ENCODE measurements around the gene IFNGR1. TPM values are rescaled to one million over a fixed set of nuclear protein-coding genes. Genes with fewer than 3 reads are reported as not detected.

The IFNGR1 gene
- total and polyA plus RNA-seq, 4 donors: 46.1 to 82.8 (median 62.0) TPM

- 21% methylated on average over 3 of the region's 3 CpGs for WGBS, 2 donors
- no peaks in the 10 kb centered on the region for H3K27me3 ChIP-seq (ENCODE audit: control insufficient read depth in 1 of 2, insufficient read depth in 2 of 2, low read length in 1 of 2)
- intact Hi-C loops (cut with DNase I): no loop called here
- H3K4me1 ChIP-seq (ENCODE audit: control insufficient read depth in 1 of 2, insufficient read depth in 2 of 2, low read length in 2 of 2): peaks cover 4% of the 10 kb centered on the region in 2 donors
- no peaks in the 10 kb centered on the region for H3K36me3 ChIP-seq (ENCODE audit: control insufficient read depth in 1 of 2, insufficient read depth in 2 of 2, low read length in 1 of 2)
- DNase-seq: no peak
- H3K4me3 ChIP-seq (ENCODE audit: low read length in 2 of 2): no peak overlapping the region
- no peak overlapping the region for H3K27ac ChIP-seq (ENCODE audit: low read depth in 1 of 2, low read length in 2 of 2)
- ATAC-seq (ENCODE audit: low FRiP score): no peak
- no peaks in the 10 kb centered on the region for H3K9me3 ChIP-seq (ENCODE audit: control insufficient read depth, low read length)
These were observed 22.4 kb upstream of the IFNGR1 start for GRCh38 chr6:137241481-137242038.

- WGBS, 2 donors: 24 to 35% methylated on average over 1 of the region's 1 CpG
- H3K4me1 ChIP-seq (ENCODE audit: control insufficient read depth in 1 of 2, insufficient read depth in 2 of 2, low read length in 2 of 2): peaks cover 4% of the 10 kb centered on the region in 2 donors
- DNase-seq (peak in 1 of 2 donors; percentile 79), ATAC-seq (ENCODE audit: low FRiP score) (peak; percentile 65)
- H3K9me3 ChIP-seq (ENCODE audit: control insufficient read depth, low read length): no peaks in the 10 kb centered on the region
- intact Hi-C loops (cut with DNase I): no loop called here
- H3K27me3 ChIP-seq (ENCODE audit: control insufficient read depth in 1 of 2, insufficient read depth in 2 of 2, low read length in 1 of 2): no peaks in the 10 kb centered on the region
- no peak overlapping the region for H3K27ac ChIP-seq (ENCODE audit: low read depth in 1 of 2, low read length in 2 of 2)
- no peaks in the 10 kb centered on the region for H3K36me3 ChIP-seq (ENCODE audit: control insufficient read depth in 1 of 2, insufficient read depth in 2 of 2, low read length in 1 of 2)
- no peak overlapping the region for H3K4me3 ChIP-seq (ENCODE audit: low read length in 2 of 2)
These were observed 21.0 kb upstream of the IFNGR1 start for GRCh38 chr6:137240168-137240567.

DNA sequence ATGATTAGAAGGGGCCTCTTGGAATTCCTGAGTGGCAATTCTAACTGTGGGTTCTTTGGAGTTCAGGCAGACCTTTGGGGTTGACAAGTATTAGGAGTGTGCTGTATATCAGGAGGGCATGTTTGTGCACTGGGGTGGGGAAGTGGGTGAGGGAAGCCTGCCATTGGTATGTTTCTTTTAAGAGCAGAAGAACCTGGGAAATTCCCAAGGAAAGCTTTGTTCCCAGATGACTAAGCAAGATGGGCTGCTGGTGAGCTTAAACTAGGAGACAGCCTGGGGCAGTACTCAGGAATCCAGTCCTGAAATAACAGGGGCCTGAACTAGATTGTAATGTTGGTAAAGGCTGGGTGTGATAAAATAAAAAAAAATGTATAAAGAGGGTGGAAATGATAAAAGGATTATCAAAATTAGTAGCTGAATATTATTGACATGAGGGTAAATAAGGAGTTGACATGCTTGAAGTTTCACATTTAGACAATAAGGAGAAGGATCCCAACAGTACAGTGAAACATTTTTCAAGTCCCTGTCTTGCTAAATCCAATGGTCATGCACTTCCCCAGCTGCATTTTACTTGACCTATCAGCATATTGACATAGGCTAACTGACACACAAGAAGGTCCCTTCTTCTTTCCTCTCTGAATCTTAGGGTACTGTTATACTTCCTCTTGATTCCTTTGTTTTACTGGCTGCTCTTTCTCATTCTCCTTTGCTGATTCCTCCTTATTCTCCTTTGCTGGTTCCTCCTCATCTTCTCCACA, 18.4 kb upstream of the IFNGR1 start:
- Histone ChIP-seq H3K4me1 (ENCODE audit: control insufficient read depth in 1 of 2, insufficient read depth in 2 of 2, low read length in 2 of 2) (peaks cover 4 to 7% of the 10 kb centered on the region in 2 donors), H3K4me3 (ENCODE audit: low read length in 2 of 2) (no peak overlapping the region), H3K27ac (ENCODE audit: low read depth in 1 of 2, low read length in 2 of 2) (peak overlapping the region in 1 of 2 donors; percentile 80), H3K27me3 (ENCODE audit: control insufficient read depth in 1 of 2, insufficient read depth in 2 of 2, low read length in 1 of 2) (no peaks in the 10 kb centered on the region), H3K36me3 (ENCODE audit: control insufficient read depth in 1 of 2, insufficient read depth in 2 of 2, low read length in 1 of 2) (no peaks in the 10 kb centered on the region), H3K9me3 (ENCODE audit: control insufficient read depth, low read length) (no peaks in the 10 kb centered on the region)
- no peak for ATAC-seq (ENCODE audit: low FRiP score)
- intact Hi-C loops (cut with DNase I): no loop called here
- DNase-seq: no peak

DNA sequence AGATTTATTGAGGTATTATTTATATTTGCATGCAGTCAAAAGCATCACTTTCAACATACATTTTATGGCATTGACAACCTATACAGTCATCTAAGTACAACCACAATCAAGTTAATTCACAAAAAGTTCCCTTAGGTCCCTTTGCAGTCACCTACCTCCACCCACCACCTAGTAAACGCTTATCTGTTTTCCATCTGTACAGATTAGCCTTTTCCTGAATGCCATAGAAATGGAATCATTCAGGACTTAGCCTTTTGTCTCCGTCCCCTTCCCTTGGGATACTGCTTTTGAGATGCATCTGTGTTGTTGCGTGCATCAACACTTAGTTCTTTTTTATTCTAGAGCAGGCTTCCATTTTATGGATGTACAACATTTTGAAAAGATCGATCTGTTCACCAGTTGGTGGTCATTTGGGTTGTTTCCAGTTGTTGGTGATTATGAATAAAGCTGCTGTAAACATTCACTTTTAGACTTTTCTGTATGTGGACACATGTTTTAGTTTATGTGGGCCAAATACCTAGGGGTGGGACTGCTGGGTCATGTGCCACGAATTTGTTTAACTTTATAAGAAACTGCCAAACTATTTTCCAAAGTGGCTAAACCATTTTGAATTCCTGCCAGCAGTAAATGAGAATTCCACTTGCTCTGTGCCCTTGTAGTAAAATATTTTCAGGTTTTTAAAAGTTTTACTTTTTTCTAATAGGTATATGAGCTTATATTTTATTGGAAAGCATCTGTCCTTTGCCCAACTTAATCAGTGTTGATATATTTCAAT, 17.6 kb upstream of the IFNGR1 start:
- Histone ChIP-seq H3K9me3 (ENCODE audit: control insufficient read depth, low read length) (no peaks in the 10 kb centered on the region), H3K27ac (ENCODE audit: low read depth in 1 of 2, low read length in 2 of 2) (no peak overlapping the region), H3K27me3 (ENCODE audit: control insufficient read depth in 1 of 2, insufficient read depth in 2 of 2, low read length in 1 of 2) (no peaks in the 10 kb centered on the region), H3K4me1 (ENCODE audit: control insufficient read depth in 1 of 2, insufficient read depth in 2 of 2, low read length in 2 of 2) (peaks cover 4 to 7% of the 10 kb centered on the region in 2 donors), H3K4me3 (ENCODE audit: low read length in 2 of 2) (no peak overlapping the region), H3K36me3 (ENCODE audit: control insufficient read depth in 1 of 2, insufficient read depth in 2 of 2, low read length in 1 of 2) (no peaks in the 10 kb centered on the region)
- DNase-seq (no peak), ATAC-seq (ENCODE audit: low FRiP score) (no peak)
- WGBS, 2 donors: 50 to 53% methylated on average over 5 of the region's 5 CpGs
- intact Hi-C loops (cut with DNase I): no loop called here

DNA sequence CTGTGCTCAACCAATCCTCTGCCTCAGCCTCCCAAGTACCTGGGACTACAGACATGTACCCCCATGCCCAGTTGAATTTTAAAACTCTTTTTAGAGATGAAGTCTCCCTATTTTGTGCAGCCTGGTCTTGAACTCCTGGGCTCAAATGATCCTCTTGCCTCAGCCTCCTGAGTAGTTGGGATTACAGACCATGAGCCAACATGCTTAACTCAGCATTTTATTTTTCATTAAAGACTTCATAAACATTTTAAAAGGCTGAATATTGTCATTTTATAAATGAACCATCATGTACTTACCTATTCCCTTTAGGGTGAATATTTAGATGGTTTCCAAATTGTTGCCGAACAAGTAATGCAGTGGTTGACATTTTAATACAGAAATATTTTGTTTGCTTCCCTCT, 16.5 kb upstream of the IFNGR1 start:
- Histone ChIP-seq H3K4me3 (ENCODE audit: low read length in 2 of 2) (no peak overlapping the region), H3K36me3 (ENCODE audit: control insufficient read depth in 1 of 2, insufficient read depth in 2 of 2, low read length in 1 of 2) (no peaks in the 10 kb centered on the region), H3K9me3 (ENCODE audit: control insufficient read depth, low read length) (no peaks in the 10 kb centered on the region), H3K27ac (ENCODE audit: low read depth in 1 of 2, low read length in 2 of 2) (no peak overlapping the region), H3K27me3 (ENCODE audit: control insufficient read depth in 1 of 2, insufficient read depth in 2 of 2, low read length in 1 of 2) (no peaks in the 10 kb centered on the region), H3K4me1 (ENCODE audit: control insufficient read depth in 1 of 2, insufficient read depth in 2 of 2, low read length in 2 of 2) (peaks cover 0 to 7% of the 10 kb centered on the region in 2 donors)
- WGBS, 2 donors: 97 to 99% methylated on average over 1 of the region's 1 CpG
- ATAC-seq (ENCODE audit: low FRiP score): no peak
- no peak for DNase-seq
- intact Hi-C loops (cut with DNase I): no loop called here

GRCh38 chr6:137233911-137234863, 15.0 kb upstream of the IFNGR1 start:
- no peaks in the 10 kb centered on the region for H3K9me3 ChIP-seq (ENCODE audit: control insufficient read depth, low read length)
- H3K4me3 ChIP-seq (ENCODE audit: low read length in 2 of 2): no peak overlapping the region
- 41 to 44% methylated on average over 7 of the region's 7 CpGs for WGBS, 2 donors
- H3K27ac ChIP-seq (ENCODE audit: low read depth in 1 of 2, low read length in 2 of 2): no peak overlapping the region
- peaks cover 0 to 7% of the 10 kb centered on the region in 2 donors for H3K4me1 ChIP-seq (ENCODE audit: control insufficient read depth in 1 of 2, insufficient read depth in 2 of 2, low read length in 2 of 2)
- no peaks in the 10 kb centered on the region for H3K36me3 ChIP-seq (ENCODE audit: control insufficient read depth in 1 of 2, insufficient read depth in 2 of 2, low read length in 1 of 2)
- DNase-seq (no peak), ATAC-seq (ENCODE audit: low FRiP score) (peak; percentile 67)
- intact Hi-C loops (cut with DNase I): no loop called here
- H3K27me3 ChIP-seq (ENCODE audit: control insufficient read depth in 1 of 2, insufficient read depth in 2 of 2, low read length in 1 of 2): no peaks in the 10 kb centered on the region

DNA sequence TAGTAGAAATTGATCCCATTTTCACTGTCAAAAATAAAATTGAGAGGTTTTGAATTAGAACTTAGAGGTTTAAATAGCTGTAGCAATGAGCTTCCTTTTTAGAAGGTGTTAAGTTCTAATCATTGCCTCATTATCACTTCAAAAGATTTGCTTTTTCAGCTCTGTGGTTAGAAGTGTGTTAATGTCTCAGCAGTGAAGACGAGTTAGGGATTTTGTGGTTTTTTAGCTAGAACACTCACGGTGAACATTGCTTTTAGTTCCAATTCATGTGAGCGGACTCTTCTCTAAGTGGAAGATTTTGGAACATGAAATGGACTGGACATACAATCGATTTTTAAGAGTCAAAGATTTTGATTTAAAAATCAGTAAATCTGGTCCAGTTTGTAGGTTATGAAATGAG, 12.7 kb upstream of the IFNGR1 start:
- ATAC-seq (ENCODE audit: low FRiP score): no peak
- peaks cover 0 to 13% of the 10 kb centered on the region in 2 donors for H3K4me1 ChIP-seq (ENCODE audit: control insufficient read depth in 1 of 2, insufficient read depth in 2 of 2, low read length in 2 of 2)

DNA sequence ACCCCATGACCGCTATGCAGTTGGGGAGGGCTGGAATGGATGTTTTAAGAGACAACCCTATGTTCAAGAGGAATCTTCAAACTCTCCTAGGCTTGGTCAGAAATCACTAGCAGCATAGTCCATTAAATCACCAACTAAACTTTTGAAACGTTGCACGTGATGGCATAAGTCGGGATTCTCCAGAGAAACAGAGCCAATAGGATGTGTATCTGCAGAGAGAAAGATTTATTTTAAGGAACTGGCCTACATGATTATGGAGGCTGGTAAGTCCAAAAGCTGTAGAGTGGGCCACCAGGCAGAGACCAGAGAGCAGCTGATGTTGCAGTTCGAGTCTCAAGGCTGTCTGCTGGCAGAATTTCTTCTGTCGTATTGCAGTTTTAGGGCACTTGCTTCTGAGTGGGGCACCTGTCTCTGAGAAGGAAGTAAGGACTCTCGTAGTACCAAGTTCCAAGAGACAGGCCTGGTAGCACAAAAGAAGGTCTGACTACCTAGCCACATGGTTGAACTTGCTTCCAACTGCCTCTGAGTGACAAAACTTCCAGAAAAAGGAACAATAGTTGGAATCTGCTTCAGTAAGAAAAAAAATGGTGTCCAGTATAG, 11.9 kb upstream of the IFNGR1 start:
- ATAC-seq (ENCODE audit: low FRiP score) (no peak), DNase-seq (no peak)
- Histone ChIP-seq H3K4me3 (ENCODE audit: low read length in 2 of 2) (no peak overlapping the region), H3K27me3 (ENCODE audit: control insufficient read depth in 1 of 2, insufficient read depth in 2 of 2, low read length in 1 of 2) (no peaks in the 10 kb centered on the region), H3K36me3 (ENCODE audit: control insufficient read depth in 1 of 2, insufficient read depth in 2 of 2, low read length in 1 of 2) (no peaks in the 10 kb centered on the region), H3K4me1 (ENCODE audit: control insufficient read depth in 1 of 2, insufficient read depth in 2 of 2, low read length in 2 of 2) (peaks cover 0 to 9% of the 10 kb centered on the region in 2 donors), H3K27ac (ENCODE audit: low read depth in 1 of 2, low read length in 2 of 2) (no peak overlapping the region), H3K9me3 (ENCODE audit: control insufficient read depth, low read length) (no peaks in the 10 kb centered on the region)
- intact Hi-C loops (cut with DNase I): no loop called here
- WGBS, 2 donors: 96 to 97% methylated on average over 7 of the region's 7 CpGs

More for the DNA sequence above, 12.7 kb upstream of the IFNGR1 start:
- H3K27me3 ChIP-seq (ENCODE audit: control insufficient read depth in 1 of 2, insufficient read depth in 2 of 2, low read length in 1 of 2): no peaks in the 10 kb centered on the region
- no peak overlapping the region for H3K27ac ChIP-seq (ENCODE audit: low read depth in 1 of 2, low read length in 2 of 2)
- no peak overlapping the region for H3K4me3 ChIP-seq (ENCODE audit: low read length in 2 of 2)
- intact Hi-C loops (cut with DNase I): no loop called here
- no peaks in the 10 kb centered on the region for H3K9me3 ChIP-seq (ENCODE audit: control insufficient read depth, low read length)
- H3K36me3 ChIP-seq (ENCODE audit: control insufficient read depth in 1 of 2, insufficient read depth in 2 of 2, low read length in 1 of 2): no peaks in the 10 kb centered on the region
- WGBS, 2 donors: 84 to 86% methylated on average over 4 of the region's 4 CpGs
- DNase-seq: no peak
